Activated CD4-positive, alpha-beta T cell treated with anti-CD3 and anti-CD28 coated beads, Interleukin-2, amount 10 ng/mL, durations not matched to agents 7 days and 5 days (primary cell): Measurements from ENCODE around the gene MTCP1. TPM values are rescaled to one million over a fixed set of nuclear protein-coding genes. Genes with fewer than 3 reads are reported as not detected.

Source experiments
- CTCF ChIA-PET: fragments of 350-600 bp; sonication (Branson Sonifier 250); formaldehyde crosslinking; loops from one replicate; lab custom pipeline; 2021; ENCODE audit warnings: antibody characterized with exemption; lab: Charles Lee
- POLR2A ChIA-PET: fragments of 350-600 bp; sonication (Branson Sonifier 250); formaldehyde crosslinking; loops from one replicate; lab custom pipeline; 2021; ENCODE audit warnings: antibody characterized with exemption; lab: Charles Lee
- DNase-seq: peaks from one replicate; pipeline ENCODE4 v3.0.0-alpha.2; 2020
- H3K27ac Mint-ChIP-seq: one replicate; pipeline ENCODE4 v1.8.0; 2021; ENCODE audit warnings: mild to moderate bottlenecking, moderate library complexity, mixed read lengths
- H3K27me3 Mint-ChIP-seq: one replicate; pipeline ENCODE4 v1.8.0; 2021; ENCODE audit warnings: mixed read lengths
- H3K36me3 Mint-ChIP-seq: one replicate; pipeline ENCODE4 v1.8.0; 2021; ENCODE audit warnings: low read depth, mixed read lengths
- H3K4me1 Mint-ChIP-seq: one replicate; pipeline ENCODE4 v1.8.0; 2021; ENCODE audit warnings: mixed read lengths
- H3K4me3 Mint-ChIP-seq: one replicate; pipeline ENCODE4 v1.8.0; 2021; ENCODE audit warnings: mild to moderate bottlenecking, moderate library complexity, mixed read lengths
- H3K9me3 Mint-ChIP-seq: one replicate; pipeline ENCODE4 v1.8.0; 2021; ENCODE audit warnings: mixed read lengths
- total RNA-seq, 2 experiments: library from RNA; stranded (reverse); gene quantifications; one replicate each; pipeline ENCODE4 v1.2.3, GENCODE V29; 2021

Gene MTCP1, protein sequence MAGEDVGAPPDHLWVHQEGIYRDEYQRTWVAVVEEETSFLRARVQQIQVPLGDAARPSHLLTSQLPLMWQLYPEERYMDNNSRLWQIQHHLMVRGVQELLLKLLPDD
- total RNA-seq, result 10 to 100 TPM; 18.1 to 19.6 TPM

DNA sequence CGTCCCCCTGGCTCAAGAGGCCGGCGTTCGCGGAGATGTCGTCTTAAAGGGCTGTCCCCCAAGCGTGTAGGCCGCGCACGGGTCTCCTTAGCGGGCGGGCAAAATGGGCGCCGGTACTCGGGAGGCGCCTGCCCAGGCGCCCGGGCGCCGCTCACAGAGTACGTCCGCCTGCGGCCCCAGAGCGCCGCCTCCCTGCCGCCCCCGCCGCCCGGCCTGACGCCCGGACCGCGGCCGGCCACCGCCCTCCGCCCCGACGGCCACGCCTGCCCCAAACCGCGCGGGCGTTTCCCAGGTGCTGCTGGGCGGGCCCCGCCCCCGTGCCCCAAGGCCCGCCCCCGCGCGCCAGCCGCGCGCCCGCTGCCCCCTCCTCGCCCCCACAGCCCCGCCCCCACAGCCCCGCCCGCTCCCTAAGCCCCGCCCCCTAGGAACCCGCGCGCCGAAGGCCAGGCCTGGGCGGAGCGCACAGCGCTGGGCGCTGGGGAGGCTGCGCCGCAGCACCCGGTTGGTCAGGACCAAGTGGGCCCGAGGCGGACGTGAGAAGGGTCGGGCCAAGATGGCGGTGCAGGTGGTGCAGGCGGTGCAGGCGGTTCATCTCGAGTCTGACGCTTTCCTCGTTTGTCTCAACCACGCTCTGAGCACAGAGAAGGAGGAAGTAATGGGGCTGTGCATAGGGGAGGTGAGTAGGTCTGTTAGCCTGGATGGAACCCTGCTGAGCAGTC, at the start of gene MTCP1, which contains the start of the genes BRCC3 and CMC4:
Gene MTCP1 (minus strand): TSS at position 162 of the 719 bp plus-strand sequence. CDS start 5,126 bp downstream, outside the sequence.
Gene BRCC3 (plus strand): TSS at position 534 of the 719 bp plus-strand sequence. CDS start 20 bp downstream, at position 554.
Gene CMC4 (minus strand): TSS at position 162 of the 719 bp plus-strand sequence. CDS start 7,113 bp downstream, outside the sequence.
- ChIA-PET CTCF (no interaction called here), POLR2A (no interaction called here)
- Mint-ChIP-seq H3K36me3 (peaks cover 30% of the 10 kb centered on the region), H3K4me3 (peak within 1 kb of the TSS; percentile 91), H3K4me1 (peaks cover 62% of the 10 kb centered on the region), H3K27me3 (no peaks in the 10 kb centered on the region), H3K9me3 (no peaks in the 10 kb centered on the region), H3K27ac (peak within 1 kb of the TSS; percentile 98)
- peak; percentile 78 for DNase-seq

DNA sequence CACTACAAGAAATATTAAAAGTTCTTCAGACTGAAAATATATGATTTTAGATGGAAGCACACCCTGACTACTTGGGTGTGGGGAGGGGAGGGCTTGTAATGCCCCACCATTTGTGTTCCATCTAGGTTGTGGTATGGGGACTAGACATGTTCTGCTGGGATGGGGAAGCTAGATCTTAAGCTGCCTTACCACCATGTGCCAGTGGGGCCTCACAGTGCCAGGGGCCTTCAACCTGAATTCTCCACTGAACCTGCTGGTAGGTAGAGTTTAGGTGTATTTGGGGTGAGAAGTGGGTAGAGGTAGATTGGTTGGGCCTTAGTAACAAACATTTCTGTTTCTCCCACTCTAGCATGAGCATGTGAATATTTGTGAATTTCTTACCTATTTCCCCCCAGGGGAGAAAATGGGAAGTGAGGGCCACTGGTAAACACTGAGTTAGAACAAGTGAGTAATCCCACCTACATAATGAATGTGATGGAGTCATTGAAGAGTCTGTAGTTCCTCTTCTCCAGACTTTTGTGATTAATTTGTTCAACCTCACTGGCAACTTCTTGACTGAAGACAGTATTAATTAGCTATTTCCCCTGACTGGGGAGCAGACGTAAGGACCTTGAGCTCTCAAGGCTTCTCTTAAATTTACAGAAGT, 44.4 kb upstream of the MTCP1 start:
- POLR2A ChIA-PET, result no interaction called here
- Mint-ChIP-seq H3K4me3 (no peak overlapping the region), H3K4me1 (no peaks in the 10 kb centered on the region), H3K27ac (no peak overlapping the region), H3K9me3 (peaks cover 7% of the 10 kb centered on the region), H3K36me3 (peaks cover 37% of the 10 kb centered on the region), H3K27me3 (no peaks in the 10 kb centered on the region)
- DNase-seq, result no peak
- CTCF ChIA-PET, result interaction anchor here (0.8 kb wide), 1 partner anchor 9 kb away, joined by 3 read pairs; no protein-coding TSS in a partner anchor

DNA sequence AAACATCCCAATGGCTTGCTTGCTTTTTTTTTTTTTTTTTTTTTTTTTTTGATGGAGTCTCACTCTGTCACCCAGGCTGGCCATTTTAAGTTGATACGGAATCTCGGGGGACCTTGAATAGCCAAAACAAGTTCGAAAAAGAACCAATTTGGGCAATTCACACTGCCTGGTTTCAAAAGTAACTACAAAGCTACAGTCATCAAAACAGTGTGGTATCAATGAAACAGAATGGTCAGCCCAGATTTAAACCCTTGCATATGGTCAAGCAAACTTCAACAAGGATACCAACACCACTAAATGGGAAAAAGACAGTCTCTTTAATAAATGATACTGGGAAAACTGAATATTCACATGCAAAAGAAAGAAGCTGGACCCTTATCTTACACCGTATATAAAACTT, 42.2 kb upstream of the MTCP1 start:
- ChIA-PET CTCF (interaction anchor here (0.6 kb wide), 1 partner anchor 110 kb away, joined by 3 read pairs; no protein-coding TSS in a partner anchor), POLR2A (no interaction called here)
- H3K9me3 Mint-ChIP-seq, result peaks cover 7% of the 10 kb centered on the region
- H3K4me1 Mint-ChIP-seq, result no peaks in the 10 kb centered on the region
- H3K27me3 Mint-ChIP-seq, result no peaks in the 10 kb centered on the region
- H3K4me3 Mint-ChIP-seq, result no peak overlapping the region
- no peak overlapping the region for H3K27ac Mint-ChIP-seq
- DNase-seq, result no peak
- peaks cover 36% of the 10 kb centered on the region for H3K36me3 Mint-ChIP-seq

DNA sequence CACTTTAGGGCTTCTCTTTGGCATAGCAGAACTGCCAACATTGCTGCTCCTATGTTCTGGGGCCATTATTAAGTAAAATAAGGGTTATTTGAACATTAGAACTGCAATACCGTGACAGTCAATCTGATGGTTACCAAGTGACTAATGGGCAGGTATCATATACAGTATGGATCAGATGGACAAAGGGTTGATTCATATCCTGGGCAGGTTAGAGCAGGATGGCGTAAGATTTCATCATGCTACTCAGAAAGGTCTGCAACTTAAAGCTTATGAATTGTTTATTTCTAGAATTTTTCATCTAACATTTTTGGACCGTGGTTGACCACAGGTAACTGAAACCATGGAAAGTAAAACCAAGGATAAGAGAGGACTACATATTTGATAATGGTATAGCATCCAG, 41.2 kb upstream of the MTCP1 start:
- H3K36me3 Mint-ChIP-seq, result peaks cover 42% of the 10 kb centered on the region
- ChIA-PET CTCF (no interaction called here), POLR2A (no interaction called here)

DNA sequence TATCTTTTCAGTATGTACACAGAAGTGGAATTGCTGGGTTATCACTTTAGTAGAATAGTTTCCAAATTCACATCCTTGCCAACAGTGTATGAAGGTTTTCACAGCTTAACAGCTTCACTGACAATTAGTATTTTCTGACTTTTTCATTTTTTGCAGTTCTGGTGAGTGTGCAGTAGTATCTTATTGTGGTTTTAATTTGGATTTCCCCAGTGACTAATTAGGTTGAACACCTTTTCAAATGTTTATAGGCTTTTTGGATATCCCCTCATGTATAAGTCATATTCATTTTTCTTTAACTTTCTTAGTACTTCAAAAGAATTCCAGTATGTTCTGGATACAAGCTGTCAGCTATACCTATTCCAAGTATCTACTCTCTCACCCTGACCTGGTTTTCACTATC, 37.5 kb upstream of the MTCP1 start:
- H3K4me3 Mint-ChIP-seq, result no peak overlapping the region
- H3K4me1 Mint-ChIP-seq, result no peaks in the 10 kb centered on the region
- H3K27ac Mint-ChIP-seq, result no peak overlapping the region
- POLR2A ChIA-PET, result no interaction called here
- CTCF ChIA-PET, result interaction anchor here (0.5 to 0.6 kb wide), 2 partner anchors 22 to 27 kb away, joined by 3 to 4 read pairs; no protein-coding TSS in a partner anchor
- H3K9me3 Mint-ChIP-seq, result peaks cover 3% of the 10 kb centered on the region
- no peak for DNase-seq
- peaks cover 48% of the 10 kb centered on the region for H3K36me3 Mint-ChIP-seq
- H3K27me3 Mint-ChIP-seq, result no peaks in the 10 kb centered on the region

More for the DNA sequence above, 41.2 kb upstream of the MTCP1 start:
- Mint-ChIP-seq H3K27me3 (no peaks in the 10 kb centered on the region), H3K9me3 (peaks cover 7% of the 10 kb centered on the region), H3K27ac (no peak overlapping the region), H3K4me1 (no peaks in the 10 kb centered on the region), H3K4me3 (no peak overlapping the region)
- no peak for DNase-seq

DNA sequence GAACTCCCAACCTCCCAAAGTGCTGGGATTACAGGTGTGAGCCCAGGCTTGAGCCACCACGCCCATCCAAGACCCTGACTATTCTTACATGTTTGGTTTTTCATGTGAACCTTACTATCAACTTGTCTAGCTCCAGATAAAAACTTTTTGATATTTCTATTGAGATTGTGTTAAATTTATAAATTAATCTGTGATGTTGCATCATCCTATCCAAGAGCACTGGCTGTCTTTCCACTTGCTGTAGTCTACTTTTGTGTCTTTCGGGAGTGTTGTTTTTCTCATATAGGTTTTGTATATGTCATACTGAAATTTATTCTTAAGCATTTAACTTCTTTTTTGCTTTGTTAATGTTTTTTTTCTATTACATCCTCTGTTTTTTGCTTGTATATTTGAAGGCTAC, 35.0 kb upstream of the MTCP1 start:
- ChIA-PET POLR2A (no interaction called here), CTCF (interaction anchor here (1.3 kb wide), 1 partner anchor 9 kb away, joined by 3 read pairs; no protein-coding TSS in a partner anchor)
- Mint-ChIP-seq H3K4me3 (no peak overlapping the region), H3K27me3 (no peaks in the 10 kb centered on the region), H3K4me1 (no peaks in the 10 kb centered on the region), H3K36me3 (peaks cover 35% of the 10 kb centered on the region), H3K27ac (no peak overlapping the region), H3K9me3 (no peaks in the 10 kb centered on the region)
- no peak for DNase-seq

DNA sequence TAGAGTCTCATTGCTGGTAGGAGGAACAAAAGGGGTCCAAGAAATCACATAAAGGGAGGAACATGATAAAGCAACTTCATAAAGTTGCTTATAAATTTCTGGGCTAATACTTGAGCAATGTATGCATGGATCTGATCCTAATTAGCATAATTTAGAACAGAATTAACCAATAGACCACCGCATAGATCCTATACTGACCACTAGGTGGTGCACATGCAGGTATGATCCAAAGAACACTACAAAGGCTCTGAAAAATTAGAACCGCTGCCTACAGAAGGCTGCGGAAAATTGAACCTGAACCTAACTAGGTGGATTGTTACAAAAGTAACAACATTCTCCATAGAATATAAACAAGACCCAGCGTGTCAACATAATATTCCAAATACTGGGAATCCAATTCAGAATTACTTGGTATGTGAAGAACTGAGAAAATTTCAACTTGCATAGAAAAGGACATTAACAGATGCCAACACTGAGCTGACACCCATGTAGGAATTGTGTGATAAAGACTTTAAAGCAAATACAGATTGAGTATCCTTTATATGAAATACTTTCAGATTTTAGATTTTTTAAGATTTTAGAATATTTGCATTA, 23.6 kb upstream of the MTCP1 start:
- H3K9me3 Mint-ChIP-seq, result no peaks in the 10 kb centered on the region
- ChIA-PET CTCF (interaction anchor here (0.6 to 1.4 kb wide), 4 partner anchors 8 to 312 kb away, joined by 3 to 4 read pairs (median 3); no protein-coding TSS in a partner anchor), POLR2A (no interaction called here)
- H3K36me3 Mint-ChIP-seq, result peaks cover 24% of the 10 kb centered on the region
- no peak overlapping the region for H3K27ac Mint-ChIP-seq
- peaks cover 2% of the 10 kb centered on the region for H3K4me1 Mint-ChIP-seq
- peak; percentile 37 for DNase-seq
- no peaks in the 10 kb centered on the region for H3K27me3 Mint-ChIP-seq
- no peak overlapping the region for H3K4me3 Mint-ChIP-seq

DNA sequence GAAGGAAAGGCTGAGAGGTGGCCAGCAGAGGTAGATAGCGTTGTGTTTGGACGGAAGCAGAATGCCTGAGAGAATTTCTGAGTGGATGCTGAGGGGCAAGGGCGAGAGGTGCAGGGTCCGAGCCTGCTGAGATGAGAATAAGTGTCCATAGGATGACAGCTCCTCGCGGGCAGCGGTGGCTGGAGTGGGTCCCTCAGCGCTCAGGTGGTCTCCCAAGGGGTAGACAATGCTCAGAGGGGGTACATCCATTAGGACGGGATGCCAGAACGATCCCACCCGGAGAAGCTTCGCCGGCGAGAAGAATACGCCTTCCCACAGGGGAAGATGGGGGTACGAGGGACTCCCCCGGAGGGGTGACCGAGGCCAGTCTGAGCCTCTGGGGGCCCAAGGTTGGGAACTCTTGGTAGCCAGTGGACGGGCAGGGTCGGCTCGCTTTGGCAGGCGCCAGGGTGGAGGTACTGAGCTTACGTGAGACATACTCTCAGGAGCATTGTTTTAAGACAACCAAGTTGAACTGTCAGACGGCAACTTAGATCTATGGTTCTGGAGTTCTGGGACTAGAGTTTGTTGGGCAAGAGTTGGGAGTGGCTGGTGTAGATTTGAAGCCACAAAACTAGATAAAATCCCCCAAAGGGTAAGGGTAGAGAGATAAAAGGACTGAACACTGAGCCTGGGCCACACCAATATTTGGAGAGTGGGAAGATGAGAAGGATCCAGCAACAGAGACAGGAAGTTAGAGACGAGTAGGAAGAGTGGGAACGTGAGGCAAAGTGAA, 16.2 kb upstream of the MTCP1 start:
- Mint-ChIP-seq H3K27me3 (no peaks in the 10 kb centered on the region), H3K9me3 (no peaks in the 10 kb centered on the region), H3K27ac (no peak overlapping the region), H3K36me3 (peaks cover 18% of the 10 kb centered on the region), H3K4me1 (peaks cover 6% of the 10 kb centered on the region), H3K4me3 (no peak overlapping the region)
- POLR2A ChIA-PET, result no interaction called here
- no peak for DNase-seq
- CTCF ChIA-PET, result interaction anchor here (0.6 to 1.5 kb wide), 5 partner anchors 8 to 1431 kb away, joined by 3 to 4 read pairs (median 3); no protein-coding TSS in a partner anchor

DNA sequence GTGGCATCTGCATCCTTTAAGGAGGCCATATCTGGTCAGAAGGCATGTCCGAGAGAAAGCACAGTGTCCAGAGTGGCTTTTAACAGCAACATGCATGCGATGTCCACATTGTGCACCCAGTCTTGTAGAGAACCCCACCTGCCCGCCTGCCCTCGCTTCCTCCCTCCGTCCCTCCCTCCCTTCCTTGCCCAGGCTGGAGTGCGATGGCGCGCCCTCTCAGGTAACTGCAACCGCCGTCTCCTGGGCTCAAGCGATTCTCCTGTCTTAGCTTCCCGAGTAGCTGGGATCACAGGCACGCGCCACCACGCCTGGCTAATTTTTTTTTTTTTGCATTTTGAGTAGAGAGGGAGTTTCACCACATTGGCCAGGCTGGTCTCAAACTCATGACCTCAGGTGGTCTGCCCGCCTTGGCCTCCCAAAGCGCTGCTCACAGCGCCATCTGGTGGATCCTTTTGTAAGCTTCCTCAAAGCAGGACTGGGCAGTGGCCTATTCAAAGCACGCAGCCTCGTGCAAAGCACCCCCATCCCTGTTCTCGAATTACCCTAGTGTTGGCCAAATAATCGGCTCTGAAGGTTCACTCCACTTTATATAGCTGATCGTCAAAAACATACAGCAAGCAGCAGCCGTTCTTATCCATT, 15.4 kb upstream of the MTCP1 start:
- peak; percentile 39 for DNase-seq
- CTCF ChIA-PET, result interaction anchor here (0.6 to 1.5 kb wide), 6 partner anchors 9 to 1430 kb away, joined by 3 to 4 read pairs (median 4); no protein-coding TSS in a partner anchor
- Mint-ChIP-seq H3K9me3 (no peaks in the 10 kb centered on the region), H3K27ac (peak overlapping the region; percentile 25), H3K4me3 (no peak overlapping the region), H3K36me3 (peaks cover 18% of the 10 kb centered on the region), H3K27me3 (no peaks in the 10 kb centered on the region), H3K4me1 (peaks cover 6% of the 10 kb centered on the region)
- POLR2A ChIA-PET, result interaction anchor here (0.6 kb wide), 1 partner anchor 169 kb away, joined by 7 read pairs; no protein-coding TSS in a partner anchor

DNA sequence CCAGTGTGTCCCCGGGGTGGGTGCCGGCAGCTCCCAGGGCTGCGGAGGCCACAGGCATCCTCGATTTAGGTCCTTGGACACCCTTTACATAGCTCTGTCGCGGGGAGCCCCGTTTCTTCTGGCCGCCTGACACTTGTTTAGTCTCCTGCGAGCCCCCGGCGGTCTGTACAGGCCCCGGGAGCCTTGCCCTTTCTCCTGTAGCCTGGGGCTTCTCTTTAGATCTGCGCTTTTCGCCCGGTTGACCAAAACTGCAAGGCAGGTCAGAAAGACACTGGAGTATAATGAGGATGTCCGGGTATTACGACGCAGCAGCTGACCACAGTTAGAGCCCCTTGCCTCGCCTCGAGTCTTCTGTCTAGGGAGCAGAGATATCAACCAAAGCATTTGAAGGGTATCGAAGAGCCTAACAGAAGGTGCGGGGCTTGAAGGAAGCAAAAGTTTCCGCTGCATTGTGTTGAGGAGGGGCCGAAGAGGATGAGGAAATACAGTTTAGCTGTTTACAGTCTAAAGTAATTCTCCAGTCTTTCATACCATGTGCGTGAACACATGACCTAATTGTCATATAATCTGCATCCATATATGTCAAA, 851 bp upstream of the MTCP1 start:
- ChIA-PET POLR2A (interaction anchor here (0.6 kb wide), 1 partner anchor 36 kb away, joined by 3 read pairs; no protein-coding TSS in a partner anchor), CTCF (no interaction called here)
- Mint-ChIP-seq H3K4me3 (peak overlapping the region; percentile 91), H3K27ac (peak overlapping the region; percentile 98), H3K9me3 (no peaks in the 10 kb centered on the region), H3K36me3 (peaks cover 34% of the 10 kb centered on the region), H3K27me3 (no peaks in the 10 kb centered on the region), H3K4me1 (peaks cover 57% of the 10 kb centered on the region)
- DNase-seq, result peak; percentile 9

DNA sequence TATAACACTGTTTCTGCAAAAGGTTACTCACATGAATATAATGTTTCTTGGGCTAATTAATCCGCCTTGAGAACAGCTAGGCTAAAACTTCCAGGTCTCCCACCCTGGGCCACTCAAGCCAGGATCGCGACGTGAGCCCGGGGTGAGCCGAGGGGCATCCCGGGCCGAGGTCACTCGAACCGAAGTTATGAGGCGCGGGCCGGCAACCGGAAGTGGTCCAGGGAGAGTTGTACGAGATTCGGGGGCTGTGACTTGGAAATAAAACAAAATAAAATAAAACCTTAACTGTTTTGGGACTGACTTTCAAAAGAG, 317 bp downstream of the MTCP1 start:
- peaks cover 30% of the 10 kb centered on the region for H3K36me3 Mint-ChIP-seq
- peaks cover 61% of the 10 kb centered on the region for H3K4me1 Mint-ChIP-seq
- H3K27ac Mint-ChIP-seq, result peak overlapping the region; percentile 92
- H3K27me3 Mint-ChIP-seq, result no peaks in the 10 kb centered on the region
- H3K4me3 Mint-ChIP-seq, result peak overlapping the region; percentile 77
- no peak for DNase-seq
- POLR2A ChIA-PET, result no interaction called here
- CTCF ChIA-PET, result no interaction called here
- no peaks in the 10 kb centered on the region for H3K9me3 Mint-ChIP-seq
